IMR-90 (cell line): ENCODE data around the gene DIP2B. TPM values are rescaled to one million over a fixed set of nuclear protein-coding genes. Genes with fewer than 3 reads are reported as not detected.

ENCODE experiments used
- ATAC-seq: fragments of 200-7000 bp; cut with Tn5 transposase; 2 replicates; pipeline ENCODE4 v1.9.1; 2020; ENCODE audit warnings: low read depth, mild to moderate bottlenecking, moderate library complexity
- BruUV-seq: library from RNA; stranded (reverse); fragments of 400-500 nt; replicated peaks from 2 replicates; lab custom pipeline; 2021; lab: Mats Ljungman, UMichigan
- CTCF ChIA-PET: fragments of 300-600 bp; formaldehyde crosslinking; extraction: SDS; loops from one replicate; lab custom pipeline; 2021; ENCODE audit warnings: antibody characterized with exemption; lab: Yijun Ruan, JAX
- POLR2A ChIA-PET: fragments of 300-600 bp; sonication (Branson Sonifier 250); formaldehyde crosslinking; loops from one replicate; lab custom pipeline; 2022; ENCODE audit warnings: antibody characterized with exemption; ENCODE audit not compliant: unreplicated experiment; lab: Charles Lee
- DNase-seq: peaks from one replicate; pipeline ENCODE4 v3.0.0; 2013
- H2AFZ ChIP-seq: replicated peaks from 2 replicates; pipeline ENCODE3; 2013; ENCODE audit warnings: low read length, mild to moderate bottlenecking; ENCODE audit not compliant: poor library complexity
- H2AK5ac ChIP-seq: 2 replicates; pipeline ENCODE4 v1.6.1; 2013; ENCODE audit warnings: low read depth, low read length, inconsistent platforms
- H2AK9ac ChIP-seq: replicated peaks from 2 replicates; pipeline ENCODE3; 2013; ENCODE audit warnings: mild to moderate bottlenecking, low read depth, low read length, moderate library complexity; ENCODE audit not compliant: poor library complexity
- H2BK120ac ChIP-seq: 2 replicates; pipeline ENCODE4 v1.6.1; 2013; ENCODE audit warnings: low read depth, low read length, inconsistent platforms
- H2BK15ac ChIP-seq: 3 replicates; pipeline ENCODE4 v1.6.1; 2013; ENCODE audit warnings: low read depth, low read length, inconsistent platforms
- H2BK20ac ChIP-seq: 2 replicates; pipeline ENCODE4 v1.6.1; 2013; ENCODE audit warnings: low read depth, mild to moderate bottlenecking, inconsistent platforms, low read length, moderate library complexity
- H2BK5ac ChIP-seq: 2 replicates; pipeline ENCODE4 v1.6.1; 2013; ENCODE audit warnings: mild to moderate bottlenecking, low read depth, low read length, inconsistent platforms; ENCODE audit not compliant: poor library complexity, severe bottlenecking
- H3K14ac ChIP-seq: replicated peaks from 2 replicates; pipeline ENCODE4 v1.6.1; 2013; ENCODE audit warnings: low read depth, low read length, inconsistent platforms
- H3K18ac ChIP-seq: 2 replicates; pipeline ENCODE4 v1.6.1; 2013; ENCODE audit warnings: low read depth, low read length, control low read depth
- H3K23ac ChIP-seq: 2 replicates; pipeline ENCODE4 v1.6.1; 2013; ENCODE audit warnings: low read depth, low read length, inconsistent platforms
- H3K27ac ChIP-seq: 2 replicates; pipeline ENCODE4 v1.5.1; 2013; ENCODE audit warnings: mild to moderate bottlenecking, control low read depth, low read length; ENCODE audit not compliant: insufficient read depth
- H3K27me3 ChIP-seq: 2 replicates; pipeline ENCODE4 v1.6.1; 2013; ENCODE audit warnings: low read length; ENCODE audit not compliant: control insufficient read depth, insufficient read depth
- H3K36me3 ChIP-seq: 2 replicates; pipeline ENCODE4 v1.6.1; 2013; ENCODE audit warnings: low read length, mixed read lengths; ENCODE audit not compliant: control insufficient read depth, insufficient read depth
- H3K4ac ChIP-seq: 2 replicates; pipeline ENCODE4 v1.6.1; 2013; ENCODE audit warnings: low read depth, low read length, inconsistent platforms
- H3K4me1 ChIP-seq: 2 replicates; pipeline ENCODE4 v1.6.1; 2013; ENCODE audit warnings: low read length, mixed read lengths; ENCODE audit not compliant: control insufficient read depth, insufficient read depth
- H3K4me2 ChIP-seq: 2 replicates; pipeline ENCODE4 v1.6.1; 2013; ENCODE audit warnings: low read depth, mild to moderate bottlenecking, control low read depth, low read length, moderate library complexity
- H3K4me3 ChIP-seq: 2 replicates; pipeline ENCODE4 v1.5.1; 2013; ENCODE audit warnings: low read depth, mild to moderate bottlenecking, control low read depth, low read length, moderate library complexity; ENCODE audit not compliant: insufficient read depth
- H3K56ac ChIP-seq: 2 replicates; pipeline ENCODE4 v1.6.1; 2013; ENCODE audit warnings: low read length, inconsistent platforms; ENCODE audit not compliant: insufficient read depth; ENCODE audit errors: extremely low read depth
- H3K79me1 ChIP-seq, 2 experiments: 2 replicates each; pipeline ENCODE4 v1.6.1; 2013; ENCODE audit warnings: low read length in 2 of 2, inconsistent platforms in 1 of 2, low read depth in 1 of 2
- H3K9ac ChIP-seq: 2 replicates; pipeline ENCODE4 v1.6.1; 2013; ENCODE audit warnings: low read depth, low read length, control low read depth
- H3K9me1 ChIP-seq: 2 replicates; pipeline ENCODE4 v1.6.1; 2013; ENCODE audit warnings: low read length, inconsistent platforms; ENCODE audit not compliant: insufficient read depth
- H3K9me3 ChIP-seq: 2 replicates; pipeline ENCODE4 v1.6.1; 2013; ENCODE audit warnings: low read length; ENCODE audit not compliant: control insufficient read depth, insufficient read depth
- H4K20me1 ChIP-seq: 2 replicates; pipeline ENCODE4 v1.6.1; 2013; ENCODE audit warnings: low read length, inconsistent platforms; ENCODE audit not compliant: insufficient read depth
- H4K5ac ChIP-seq: 2 replicates; pipeline ENCODE4 v1.6.1; 2013; ENCODE audit warnings: mild to moderate bottlenecking, low read depth, low read length, control low read depth
- H4K8ac ChIP-seq, 2 experiments: 2 replicates each; pipeline ENCODE4 v1.6.1; 2013; ENCODE audit warnings: low read depth in 2 of 2, low read length in 2 of 2, control low read depth in 1 of 2, inconsistent platforms in 1 of 2
- H4K91ac ChIP-seq: 2 replicates; pipeline ENCODE4 v1.6.1; 2013; ENCODE audit warnings: low read depth, low read length, inconsistent platforms; ENCODE audit not compliant: insufficient read depth
- BHLHE40 ChIP-seq: fragments of 150-350 bp; IDR thresholded peaks from 2 replicates; pipeline ENCODE4 v1.6.1; 2016; ENCODE audit warnings: mild to moderate bottlenecking, low read depth, low read length
- CEBPB ChIP-seq: IDR thresholded peaks from 2 replicates; pipeline ENCODE4 v1.6.1; 2012; ENCODE audit warnings: low read depth, low read length, improper control_type of control experiment
- CHD1 ChIP-seq: IDR thresholded peaks from 2 replicates; pipeline ENCODE4 v1.6.1; 2012; ENCODE audit warnings: low read depth, low read length, improper control_type of control experiment
- CTCF ChIP-seq: conservative IDR thresholded peaks from 2 replicates; pipeline ENCODE4 v1.5.1; 2012; ENCODE audit warnings: mild to moderate bottlenecking, low read depth, low read length, improper control_type of control experiment
- ELK1 ChIP-seq: fragments of 150-350 bp; IDR thresholded peaks from 2 replicates; pipeline ENCODE4 v1.6.1; 2016; ENCODE audit warnings: low read depth, mild to moderate bottlenecking, low read length, moderate library complexity, borderline replicate concordance
- MAFK ChIP-seq: IDR thresholded peaks from 2 replicates; pipeline ENCODE4 v1.6.1; 2012; ENCODE audit warnings: low read depth, low read length, improper control_type of control experiment
- MAZ ChIP-seq: IDR thresholded peaks from 2 replicates; pipeline ENCODE4 v1.6.1; 2012; ENCODE audit warnings: low read depth, mild to moderate bottlenecking, low read length, improper control_type of control experiment, moderate library complexity, borderline replicate concordance
- MXI1 ChIP-seq: IDR thresholded peaks from 2 replicates; pipeline ENCODE4 v1.6.1; 2012; ENCODE audit warnings: low read depth, mild to moderate bottlenecking, low read length, moderate library complexity, borderline replicate concordance
- NFE2L2 ChIP-seq: fragments of 150-350 bp; IDR thresholded peaks from 2 replicates; pipeline ENCODE4 v1.6.1; 2016; ENCODE audit warnings: low read depth, mild to moderate bottlenecking, low read length
- POLR2A ChIP-seq: IDR thresholded peaks from 2 replicates; pipeline ENCODE4 v1.6.1; 2012; ENCODE audit warnings: mild to moderate bottlenecking, low read depth, low read length
- RCOR1 ChIP-seq: IDR thresholded peaks from 2 replicates; pipeline ENCODE4 v1.6.1; 2012; ENCODE audit warnings: mild to moderate bottlenecking, low read length, improper control_type of control experiment; ENCODE audit not compliant: insufficient replicate concordance
- RFX5 ChIP-seq: IDR thresholded peaks from 2 replicates; pipeline ENCODE4 v1.8.0; 2012; ENCODE audit warnings: low read depth, mild to moderate bottlenecking, low read length, moderate library complexity
- USF2 ChIP-seq: fragments of 150-350 bp; IDR thresholded peaks from 2 replicates; pipeline ENCODE4 v1.6.1; 2017; ENCODE audit warnings: mild to moderate bottlenecking, antibody characterized with exemption, low read length, low read depth
- WGBS, 2 experiments: methylation state at CpG; one replicate each; pipeline versions ENCODE4 v1.1.5 to v1.1.7; 2013; ENCODE audit warnings: missing lambda C conversion rate in 2 of 2; ENCODE audit not compliant: insufficient read length in 1 of 2; ENCODE audit errors: extremely low coverage in 2 of 2; 5-methylcytosine and 5-hydroxymethylcytosine counted together
- dilution Hi-C: fragments of 300-500 bp; cut with HindIII; formaldehyde crosslinking; loops from one replicate; pipeline ENCODE4 v1.14.3; 2018; ENCODE audit warnings: low sequenced_read_pairs; ENCODE audit not compliant: unreplicated experiment
- in situ Hi-C: fragments of 300-500 bp; cut with MboI; formaldehyde crosslinking; loops from 3 replicates; pipeline ENCODE4 v1.14.3; 2019; ENCODE audit warnings: low sequenced_read_pairs, inconsistent platforms, mixed read lengths
- intact Hi-C: fragments of 100-400 bp; cut with micrococcal nuclease; formaldehyde crosslinking; loops from 2 replicates; pipeline ENCODE4 v1.10.0; 2022
- polyA plus RNA-seq, 3 experiments: library from polyadenylated mRNA; depleted of rRNA; stranded (reverse); fragments of >200 nt; gene quantifications; 2 replicates each; pipeline ENCODE4 v1.2.3, GENCODE V29; 2012; ENCODE audit warnings: low replicate concordance in 1 of 3
- total RNA-seq: library from RNA; depleted of rRNA; stranded (reverse); fragments of >200 nt; gene quantifications from 2 replicates; pipeline ENCODE4 v1.2.3, GENCODE V29; 2012

DIP2B gene
- total and polyA plus RNA-seq, 2 of the 4 experiments (the other 2 are of a cell fraction) = 7.7 to 12.9 TPM

GRCh38 chr12:50547742-50548141 lies 43.0 kb downstream of the DIP2B start:
- WGBS, 2 experiments = no CpG with 5 or more reads among the region's 2 CpGs
- intact Hi-C loops = no loop called here

More at GRCh38 chr12:50547742-50548141, 43.0 kb downstream of the DIP2B start:
- peaks cover 14% of the 10 kb centered on the region for H4K20me1 ChIP-seq
- H3K9me1 ChIP-seq = no peaks in the 10 kb centered on the region
- no peak for ATAC-seq
- H2AK9ac ChIP-seq = no peak overlapping the region
- no peak overlapping the region for H2BK15ac ChIP-seq
- H4K8ac ChIP-seq = no peak overlapping the region
- H3K27ac ChIP-seq = no peak overlapping the region
- H3K23ac ChIP-seq = no peak overlapping the region
- H3K27me3 ChIP-seq = no peaks in the 10 kb centered on the region
- H2BK5ac ChIP-seq = no peak overlapping the region
- POLR2A ChIA-PET = no interaction called here
- in situ Hi-C loops (no loop called here), dilution Hi-C loops (no loop called here)
- BruUV-seq = no TSS peak
- H3K14ac ChIP-seq = no peak overlapping the region
- peaks cover 4 to 49% of the 10 kb centered on the region in 2 experiments for H3K79me1 ChIP-seq
- H2AFZ ChIP-seq = no peak overlapping the region
- no peak overlapping the region for H2BK120ac ChIP-seq
- CTCF ChIA-PET = interaction anchor here (0.5 kb wide), 1 partner anchor 61 kb away, joined by 3 read pairs; no protein-coding TSS in a partner anchor
- no peak overlapping the region for H3K4me2 ChIP-seq
- no peaks in the 10 kb centered on the region for H3K9me3 ChIP-seq
- H4K91ac ChIP-seq = no peak overlapping the region
- H3K18ac ChIP-seq = no peak overlapping the region
- no peak overlapping the region for H2AK5ac ChIP-seq
- no peak for DNase-seq
- H3K4me1 ChIP-seq = peaks cover 4% of the 10 kb centered on the region; the same call in 1 of the 2 replicates
- H3K56ac ChIP-seq = no peak overlapping the region
- no peak overlapping the region for H3K9ac ChIP-seq
- H3K36me3 ChIP-seq = no peaks in the 10 kb centered on the region; the same call in 1 of the 2 replicates
- no peak overlapping the region for H3K4me3 ChIP-seq
- H3K4ac ChIP-seq = no peak overlapping the region
- TF ChIP-seq USF2 (no peak), CHD1 (no peak), POLR2A (no peak), MXI1 (no peak), MAZ (no peak), ELK1 (no peak), RCOR1 (no peak), CTCF (no peak), BHLHE40 (no peak), NFE2L2 (no peak), MAFK (no peak), CEBPB (no peak), RFX5 (no peak)
- H2BK20ac ChIP-seq = no peak overlapping the region
- H4K5ac ChIP-seq = no peak overlapping the region
